IMR-90 (cell line): ENCODE measurements around the gene GAMT. TPM values are rescaled to one million over a fixed set of nuclear protein-coding genes. Genes with fewer than 3 reads are reported as not detected.

Experiments used
- ATAC-seq: fragments of 200-7000 bp; cut with Tn5 transposase; 2 replicates; pipeline ENCODE4 v1.9.1; 2020; ENCODE audit warnings: low read depth, mild to moderate bottlenecking, moderate library complexity
- BruUV-seq: library from RNA; stranded (reverse); fragments of 400-500 nt; replicated peaks from 2 replicates; lab custom pipeline; 2021; lab: Mats Ljungman, UMichigan
- CTCF ChIA-PET: fragments of 300-600 bp; formaldehyde crosslinking; extraction: SDS; loops from one replicate; lab custom pipeline; 2021; ENCODE audit warnings: antibody characterized with exemption; lab: Yijun Ruan, JAX
- POLR2A ChIA-PET: fragments of 300-600 bp; sonication (Branson Sonifier 250); formaldehyde crosslinking; loops from one replicate; lab custom pipeline; 2022; ENCODE audit warnings: antibody characterized with exemption; ENCODE audit not compliant: unreplicated experiment; lab: Charles Lee
- DNase-seq: peaks from one replicate; pipeline ENCODE4 v3.0.0; 2013
- H2AFZ ChIP-seq: replicated peaks from 2 replicates; pipeline ENCODE3; 2013; ENCODE audit warnings: low read length, mild to moderate bottlenecking; ENCODE audit not compliant: poor library complexity
- H2AK5ac ChIP-seq: 2 replicates; pipeline ENCODE4 v1.6.1; 2013; ENCODE audit warnings: low read depth, low read length, inconsistent platforms
- H2AK9ac ChIP-seq: replicated peaks from 2 replicates; pipeline ENCODE3; 2013; ENCODE audit warnings: mild to moderate bottlenecking, low read depth, low read length, moderate library complexity; ENCODE audit not compliant: poor library complexity
- H2BK120ac ChIP-seq: 2 replicates; pipeline ENCODE4 v1.6.1; 2013; ENCODE audit warnings: low read depth, low read length, inconsistent platforms
- H2BK15ac ChIP-seq: 3 replicates; pipeline ENCODE4 v1.6.1; 2013; ENCODE audit warnings: low read depth, low read length, inconsistent platforms
- H2BK20ac ChIP-seq: 2 replicates; pipeline ENCODE4 v1.6.1; 2013; ENCODE audit warnings: low read depth, mild to moderate bottlenecking, inconsistent platforms, low read length, moderate library complexity
- H2BK5ac ChIP-seq: 2 replicates; pipeline ENCODE4 v1.6.1; 2013; ENCODE audit warnings: mild to moderate bottlenecking, low read depth, low read length, inconsistent platforms; ENCODE audit not compliant: poor library complexity, severe bottlenecking
- H3K14ac ChIP-seq: replicated peaks from 2 replicates; pipeline ENCODE4 v1.6.1; 2013; ENCODE audit warnings: low read depth, low read length, inconsistent platforms
- H3K18ac ChIP-seq: 2 replicates; pipeline ENCODE4 v1.6.1; 2013; ENCODE audit warnings: low read depth, low read length, control low read depth
- H3K23ac ChIP-seq: 2 replicates; pipeline ENCODE4 v1.6.1; 2013; ENCODE audit warnings: low read depth, low read length, inconsistent platforms
- H3K27ac ChIP-seq: 2 replicates; pipeline ENCODE4 v1.5.1; 2013; ENCODE audit warnings: mild to moderate bottlenecking, control low read depth, low read length; ENCODE audit not compliant: insufficient read depth
- H3K27me3 ChIP-seq: 2 replicates; pipeline ENCODE4 v1.6.1; 2013; ENCODE audit warnings: low read length; ENCODE audit not compliant: control insufficient read depth, insufficient read depth
- H3K36me3 ChIP-seq: 2 replicates; pipeline ENCODE4 v1.6.1; 2013; ENCODE audit warnings: low read length, mixed read lengths; ENCODE audit not compliant: control insufficient read depth, insufficient read depth
- H3K4ac ChIP-seq: 2 replicates; pipeline ENCODE4 v1.6.1; 2013; ENCODE audit warnings: low read depth, low read length, inconsistent platforms
- H3K4me1 ChIP-seq: 2 replicates; pipeline ENCODE4 v1.6.1; 2013; ENCODE audit warnings: low read length, mixed read lengths; ENCODE audit not compliant: control insufficient read depth, insufficient read depth
- H3K4me2 ChIP-seq: 2 replicates; pipeline ENCODE4 v1.6.1; 2013; ENCODE audit warnings: low read depth, mild to moderate bottlenecking, control low read depth, low read length, moderate library complexity
- H3K4me3 ChIP-seq: 2 replicates; pipeline ENCODE4 v1.5.1; 2013; ENCODE audit warnings: low read depth, mild to moderate bottlenecking, control low read depth, low read length, moderate library complexity; ENCODE audit not compliant: insufficient read depth
- H3K56ac ChIP-seq: 2 replicates; pipeline ENCODE4 v1.6.1; 2013; ENCODE audit warnings: low read length, inconsistent platforms; ENCODE audit not compliant: insufficient read depth; ENCODE audit errors: extremely low read depth
- H3K79me1 ChIP-seq, 2 experiments: 2 replicates each; pipeline ENCODE4 v1.6.1; 2013; ENCODE audit warnings: low read length in 2 of 2, inconsistent platforms in 1 of 2, low read depth in 1 of 2
- H3K9ac ChIP-seq: 2 replicates; pipeline ENCODE4 v1.6.1; 2013; ENCODE audit warnings: low read depth, low read length, control low read depth
- H3K9me1 ChIP-seq: 2 replicates; pipeline ENCODE4 v1.6.1; 2013; ENCODE audit warnings: low read length, inconsistent platforms; ENCODE audit not compliant: insufficient read depth
- H3K9me3 ChIP-seq: 2 replicates; pipeline ENCODE4 v1.6.1; 2013; ENCODE audit warnings: low read length; ENCODE audit not compliant: control insufficient read depth, insufficient read depth
- H4K20me1 ChIP-seq: 2 replicates; pipeline ENCODE4 v1.6.1; 2013; ENCODE audit warnings: low read length, inconsistent platforms; ENCODE audit not compliant: insufficient read depth
- H4K5ac ChIP-seq: 2 replicates; pipeline ENCODE4 v1.6.1; 2013; ENCODE audit warnings: mild to moderate bottlenecking, low read depth, low read length, control low read depth
- H4K8ac ChIP-seq, 2 experiments: 2 replicates each; pipeline ENCODE4 v1.6.1; 2013; ENCODE audit warnings: low read depth in 2 of 2, low read length in 2 of 2, control low read depth in 1 of 2, inconsistent platforms in 1 of 2
- H4K91ac ChIP-seq: 2 replicates; pipeline ENCODE4 v1.6.1; 2013; ENCODE audit warnings: low read depth, low read length, inconsistent platforms; ENCODE audit not compliant: insufficient read depth
- BHLHE40 ChIP-seq: fragments of 150-350 bp; IDR thresholded peaks from 2 replicates; pipeline ENCODE4 v1.6.1; 2016; ENCODE audit warnings: mild to moderate bottlenecking, low read depth, low read length
- CTCF ChIP-seq: conservative IDR thresholded peaks from 2 replicates; pipeline ENCODE4 v1.5.1; 2012; ENCODE audit warnings: mild to moderate bottlenecking, low read depth, low read length, improper control_type of control experiment
- ELK1 ChIP-seq: fragments of 150-350 bp; IDR thresholded peaks from 2 replicates; pipeline ENCODE4 v1.6.1; 2016; ENCODE audit warnings: low read depth, mild to moderate bottlenecking, low read length, moderate library complexity, borderline replicate concordance
- FOS ChIP-seq: fragments of 150-350 bp; IDR thresholded peaks from 2 replicates; pipeline ENCODE4 v1.6.1; 2016; ENCODE audit warnings: low read depth, low read length
- MAFK ChIP-seq: IDR thresholded peaks from 2 replicates; pipeline ENCODE4 v1.6.1; 2012; ENCODE audit warnings: low read depth, low read length, improper control_type of control experiment
- MAZ ChIP-seq: IDR thresholded peaks from 2 replicates; pipeline ENCODE4 v1.6.1; 2012; ENCODE audit warnings: low read depth, mild to moderate bottlenecking, low read length, improper control_type of control experiment, moderate library complexity, borderline replicate concordance
- MXI1 ChIP-seq: IDR thresholded peaks from 2 replicates; pipeline ENCODE4 v1.6.1; 2012; ENCODE audit warnings: low read depth, mild to moderate bottlenecking, low read length, moderate library complexity, borderline replicate concordance
- POLR2A ChIP-seq: IDR thresholded peaks from 2 replicates; pipeline ENCODE4 v1.6.1; 2012; ENCODE audit warnings: mild to moderate bottlenecking, low read depth, low read length
- RAD21 ChIP-seq: IDR thresholded peaks from 2 replicates; pipeline ENCODE4 v1.6.1; 2012; ENCODE audit warnings: low read length, improper control_type of control experiment
- SMC3 ChIP-seq: fragments of 150-350 bp; IDR thresholded peaks from 2 replicates; pipeline ENCODE4 v1.6.1; 2016; ENCODE audit warnings: low read depth, mild to moderate bottlenecking, antibody characterized with exemption, low read length, moderate library complexity
- USF2 ChIP-seq: fragments of 150-350 bp; IDR thresholded peaks from 2 replicates; pipeline ENCODE4 v1.6.1; 2017; ENCODE audit warnings: mild to moderate bottlenecking, antibody characterized with exemption, low read length, low read depth
- WGBS, 2 experiments: methylation state at CpG; one replicate each; pipeline versions ENCODE4 v1.1.5 to v1.1.7; 2013; ENCODE audit warnings: missing lambda C conversion rate in 2 of 2; ENCODE audit not compliant: insufficient read length in 1 of 2; ENCODE audit errors: extremely low coverage in 2 of 2; 5-methylcytosine and 5-hydroxymethylcytosine counted together
- dilution Hi-C: fragments of 300-500 bp; cut with HindIII; formaldehyde crosslinking; loops from one replicate; pipeline ENCODE4 v1.14.3; 2018; ENCODE audit warnings: low sequenced_read_pairs; ENCODE audit not compliant: unreplicated experiment
- in situ Hi-C: fragments of 300-500 bp; cut with MboI; formaldehyde crosslinking; loops from 3 replicates; pipeline ENCODE4 v1.14.3; 2019; ENCODE audit warnings: low sequenced_read_pairs, inconsistent platforms, mixed read lengths
- intact Hi-C: fragments of 100-400 bp; cut with micrococcal nuclease; formaldehyde crosslinking; loops from 2 replicates; pipeline ENCODE4 v1.10.0; 2022
- polyA plus RNA-seq, 3 experiments: library from polyadenylated mRNA; depleted of rRNA; stranded (reverse); fragments of >200 nt; gene quantifications; 2 replicates each; pipeline ENCODE4 v1.2.3, GENCODE V29; 2012; ENCODE audit warnings: low replicate concordance in 1 of 3
- total RNA-seq: library from RNA; depleted of rRNA; stranded (reverse); fragments of >200 nt; gene quantifications from 2 replicates; pipeline ENCODE4 v1.2.3, GENCODE V29; 2012

Gene GAMT
- total and polyA plus RNA-seq, 2 of the 4 experiments (the other 2 are of a cell fraction), result 22.8 to 51.8 TPM

- H2BK20ac ChIP-seq, result no peak overlapping the region
- no peak overlapping the region for H3K56ac ChIP-seq
- BruUV-seq, result no TSS peak
- H4K91ac ChIP-seq, result no peak overlapping the region
- no peak overlapping the region for H3K4me2 ChIP-seq
- no peak overlapping the region for H3K23ac ChIP-seq
- no peak overlapping the region for H2AFZ ChIP-seq
- H3K27me3 ChIP-seq, result no peaks in the 10 kb centered on the region
- 100% methylated on average over 3 of the region's 9 CpGs; no CpG with 5 or more reads in 1 of the 2 experiments for WGBS, 2 experiments
- H3K79me1 ChIP-seq, result peaks cover 30 to 78% of the 10 kb centered on the region in 2 experiments
- H3K36me3 ChIP-seq, result peaks cover 72% of the 10 kb centered on the region
- ATAC-seq (no peak), DNase-seq (no peak)
- H4K20me1 ChIP-seq, result peaks cover 55% of the 10 kb centered on the region
- no peaks in the 10 kb centered on the region for H3K9me3 ChIP-seq
- H3K27ac ChIP-seq, result no peak overlapping the region
- H3K4me1 ChIP-seq, result no peaks in the 10 kb centered on the region
- H3K4ac ChIP-seq, result no peak overlapping the region
- in situ Hi-C loops (no loop called here), dilution Hi-C loops (no loop called here), intact Hi-C loops (no loop called here)
- H2AK9ac ChIP-seq, result no peak overlapping the region
- TF ChIP-seq MAZ (no peak), CTCF (no peak), POLR2A (no peak), MXI1 (no peak), RAD21 (no peak), FOS (no peak), ELK1 (no peak), USF2 (no peak), MAFK (no peak), SMC3 (no peak), BHLHE40 (no peak)
- no peak overlapping the region for H2BK15ac ChIP-seq
- no peak overlapping the region for H2BK5ac ChIP-seq
- 0 out of 2 replicates have a peak, but pooled peaks cover 3% of the 10 kb centered on the region for H3K9me1 ChIP-seq
- no peak overlapping the region for H3K14ac ChIP-seq
- H2AK5ac ChIP-seq, result no peak overlapping the region
- H3K9ac ChIP-seq, result no peak overlapping the region
- no peak overlapping the region for H4K5ac ChIP-seq
- CTCF ChIA-PET, result no interaction called here
- no peak overlapping the region for H2BK120ac ChIP-seq
- POLR2A ChIA-PET, result no interaction called here
- no peak overlapping the region for H3K18ac ChIP-seq
- H4K8ac ChIP-seq, result no peak overlapping the region
- no peak overlapping the region for H3K4me3 ChIP-seq
Observed at GRCh38 chr19:1426736-1427135, 25.4 kb upstream of the GAMT start.
